GM21528 (cell line): ENCODE measurements around the gene FBXL5.
"Not testable (repeated sequence)": the region's sequence is repeated elsewhere in the genome, so short reads cannot be mapped to it uniquely, and the experiment has no call there.

Experiments
- ATAC-seq: cut with Tn5 transposase; IDR thresholded peaks from one replicate; pipeline ENCODE4 v1.9.1; 2021; ENCODE audit warnings: mild to moderate bottlenecking, moderate library complexity; ENCODE audit not compliant: unreplicated experiment, low FRiP score

The FBXL5 gene

DNA sequence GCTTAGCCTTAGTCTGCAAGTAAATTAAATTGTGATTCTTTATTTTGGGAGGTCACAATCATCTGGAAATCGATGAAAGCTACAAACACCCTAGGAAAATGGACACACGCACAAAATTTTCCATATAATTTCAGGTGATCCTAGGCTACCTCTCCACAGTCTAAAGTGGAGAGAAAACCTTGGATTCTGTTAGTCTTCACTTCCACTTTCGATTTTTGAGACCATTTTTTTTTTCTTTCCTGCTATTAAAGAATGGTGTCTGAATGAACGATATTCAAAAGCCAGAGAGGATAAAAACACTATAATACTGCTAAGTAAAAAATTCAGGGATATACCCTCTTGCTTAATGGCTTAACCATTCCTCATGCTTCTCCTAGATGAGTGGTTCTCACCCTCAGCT, 1.7 kb downstream of the FBXL5 start:
- no peak for ATAC-seq

DNA sequence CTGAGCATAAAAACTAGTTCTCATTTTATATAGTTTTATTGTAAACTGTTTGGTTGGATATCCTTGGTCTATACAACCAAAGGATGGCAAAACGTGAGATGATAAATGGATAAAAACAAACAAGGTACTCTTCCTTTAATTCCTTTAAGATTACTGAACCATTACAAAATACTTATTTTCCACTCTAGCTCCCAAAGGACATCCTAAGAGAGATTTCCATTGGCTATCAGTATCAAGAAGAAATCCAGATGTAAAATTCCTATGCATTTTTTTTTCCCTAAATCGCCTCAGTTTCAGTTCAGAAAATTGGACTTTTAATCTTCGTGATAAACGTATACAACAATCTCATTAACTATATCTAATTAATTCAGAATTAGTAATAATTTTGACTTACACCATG, 2.3 kb downstream of the FBXL5 start:
- no peak for ATAC-seq

DNA sequence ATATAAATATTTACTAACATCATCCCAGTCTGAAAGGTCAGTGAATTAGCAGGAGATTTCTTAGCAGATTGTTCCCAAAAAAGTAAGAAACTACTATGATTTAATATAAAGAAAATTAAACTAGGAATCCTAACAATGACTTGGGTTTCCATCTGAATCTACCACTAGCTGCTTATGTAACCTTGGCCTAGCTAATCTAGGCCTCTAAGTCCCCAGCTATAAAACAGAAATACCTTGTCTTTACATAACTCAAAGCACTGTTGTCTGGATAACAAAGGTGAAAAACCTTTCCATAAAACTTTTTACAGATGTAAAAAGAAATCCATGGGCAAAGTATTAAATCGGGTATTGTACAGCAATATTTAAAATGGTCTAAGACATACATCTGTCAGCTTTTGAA, 3.0 kb downstream of the FBXL5 start:
- no peak for ATAC-seq

DNA sequence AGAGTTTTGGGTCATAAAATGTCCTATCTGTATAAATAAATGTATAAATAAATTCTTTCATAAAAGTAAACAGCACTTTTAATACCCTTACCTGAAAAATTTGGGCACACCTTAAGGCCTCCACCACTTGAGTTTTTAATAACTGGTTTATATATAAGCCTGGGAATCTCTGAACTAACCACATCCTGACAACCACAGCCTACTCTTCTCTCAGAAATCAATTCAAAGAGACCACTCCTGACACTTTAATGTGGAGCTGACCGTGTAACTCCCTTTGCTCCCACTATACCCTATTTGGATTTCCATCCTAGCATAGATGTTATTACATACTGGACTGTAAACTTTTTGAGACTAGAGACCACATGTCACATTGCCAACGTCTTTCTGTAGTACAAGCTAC, 3.5 kb downstream of the FBXL5 start:
- ATAC-seq: no peak

DNA sequence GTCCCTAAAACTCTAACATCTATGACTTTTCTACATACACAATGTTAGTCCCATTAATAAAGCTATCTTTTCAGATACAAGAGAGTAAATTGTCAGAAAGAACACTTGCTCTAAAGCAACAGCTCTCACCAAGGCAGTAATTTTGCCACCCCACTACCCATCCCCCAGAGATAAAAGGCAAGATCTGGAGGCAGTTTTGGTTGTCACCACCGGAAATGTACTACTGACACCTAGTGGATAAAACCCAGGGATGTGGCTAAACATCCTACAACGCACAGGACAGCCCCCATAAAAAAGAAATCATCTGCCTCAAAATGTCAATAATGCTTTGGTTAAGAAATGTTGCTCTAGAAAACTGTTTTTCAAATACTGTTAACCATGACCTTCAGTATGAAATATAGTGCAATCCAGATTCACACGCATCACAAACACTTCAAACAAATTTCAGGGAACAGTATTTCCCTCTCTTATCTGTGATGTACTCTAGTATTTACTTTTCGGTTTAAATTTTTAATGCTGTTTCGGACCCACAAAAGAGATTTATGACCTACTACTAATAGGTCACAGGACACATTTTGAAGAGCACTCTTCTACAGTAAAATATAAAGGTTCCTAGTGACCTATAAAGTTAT, 5.1 kb downstream of the FBXL5 start:
- ATAC-seq: peak; percentile 42

- peak; percentile 53 for ATAC-seq
Observed at GRCh38 chr4:15648600-15648999, 6.6 kb downstream of the FBXL5 start.

DNA sequence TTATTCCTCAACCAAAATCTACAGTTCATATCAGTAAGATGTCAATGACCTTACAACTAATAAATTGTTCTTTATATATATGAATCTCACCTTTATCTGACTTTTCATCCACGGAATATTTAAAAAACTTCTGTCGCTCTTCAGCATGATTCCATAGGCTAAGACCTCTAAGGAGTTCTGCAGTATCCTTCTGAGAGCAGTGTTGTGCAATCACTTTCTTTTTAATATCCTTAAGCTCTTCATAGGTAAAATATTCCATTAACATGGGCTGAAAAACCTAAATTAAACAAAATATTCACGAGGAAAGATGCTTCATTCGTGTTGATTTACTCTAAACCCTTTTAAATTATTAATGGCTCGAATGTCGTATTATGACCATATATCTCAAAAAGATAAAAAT, 16.7 kb downstream of the FBXL5 start:
- ATAC-seq: no peak

DNA sequence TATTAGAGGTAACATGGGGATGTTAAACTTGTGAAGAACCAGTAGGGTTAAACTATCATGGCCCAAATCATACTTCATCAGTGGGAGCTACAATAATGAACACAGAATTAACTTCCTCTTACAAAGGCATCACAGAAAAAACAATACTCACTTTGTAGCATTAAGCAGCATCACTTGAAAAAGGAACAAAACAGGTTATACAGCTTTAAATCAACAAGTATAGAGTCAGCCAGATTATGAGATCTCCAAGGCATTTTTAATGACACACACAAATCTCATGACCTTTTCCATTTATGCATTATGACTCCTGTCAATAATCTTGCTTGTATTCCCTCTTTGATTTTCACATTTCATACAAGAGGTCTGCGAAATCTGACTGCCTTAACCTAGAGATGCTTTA, 18.3 kb downstream of the FBXL5 start:
- ATAC-seq: no peak

DNA sequence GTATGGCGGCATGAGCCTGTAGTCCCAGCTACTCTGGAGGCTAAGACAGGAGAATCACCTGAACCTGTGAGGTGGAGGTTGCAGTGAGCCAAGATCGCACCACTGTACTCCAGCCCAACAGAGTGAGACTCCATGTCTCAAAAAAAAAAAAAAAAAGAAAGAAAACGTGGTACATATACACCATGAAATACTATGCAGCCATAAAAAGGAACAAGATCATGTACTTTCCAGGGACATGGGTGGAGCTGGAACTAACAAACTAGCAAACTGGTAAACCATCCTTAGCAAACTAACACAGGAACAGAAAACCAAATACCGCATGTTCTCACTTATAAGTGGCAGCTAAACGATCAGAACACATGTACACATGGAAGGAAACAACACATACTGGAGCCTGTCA, 37.8 kb downstream of the FBXL5 start:
- not testable (repeated sequence) for ATAC-seq

DNA sequence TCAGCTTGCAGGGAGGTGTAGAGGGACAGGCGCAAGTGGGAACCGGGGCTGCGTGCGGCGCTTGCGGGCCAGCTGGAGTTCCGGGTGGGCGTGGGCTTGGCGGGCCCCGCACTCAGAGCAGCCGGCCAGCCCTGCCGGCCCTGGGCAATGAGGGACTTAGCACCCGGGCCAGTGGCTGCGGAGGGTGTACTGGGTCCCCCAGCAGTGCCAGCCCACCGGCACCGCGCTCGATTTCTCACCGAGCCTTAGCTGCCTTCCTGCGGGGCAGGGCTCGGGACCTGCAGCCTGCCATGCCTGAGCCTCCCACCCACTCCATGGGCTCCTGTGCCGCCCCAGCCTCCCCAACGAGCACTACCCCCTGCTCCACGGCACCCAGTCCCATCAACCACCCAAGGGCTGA, 40.3 kb downstream of the FBXL5 start:
- ATAC-seq: not testable (repeated sequence)

- no peak for ATAC-seq
Observed at GRCh38 chr4:15612136-15612535, 43.0 kb downstream of the FBXL5 start.

- no peak for ATAC-seq
Observed at GRCh38 chr4:15610855-15611254, 44.3 kb downstream of the FBXL5 start.

- ATAC-seq: no peak
Observed at GRCh38 chr4:15605537-15605936, 49.6 kb downstream of the FBXL5 start.

DNA sequence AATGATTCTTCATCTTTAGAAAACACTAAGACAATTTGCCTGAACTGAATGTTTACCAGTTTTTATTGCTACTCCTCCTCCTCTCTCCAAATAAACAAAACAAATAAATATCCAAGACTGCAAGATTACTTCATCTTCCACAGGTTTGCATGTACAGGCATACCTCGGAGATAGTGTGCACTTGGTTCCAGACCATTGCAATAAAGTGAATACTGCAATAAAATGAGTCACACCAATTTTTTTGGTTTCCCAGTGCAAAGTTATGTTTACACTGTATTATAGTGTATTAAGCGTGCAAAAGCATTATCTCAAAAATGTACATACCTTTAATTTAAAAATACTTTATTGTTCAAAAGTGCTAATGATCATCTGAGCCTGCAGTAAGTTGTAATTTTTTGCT, 53.3 kb downstream of the FBXL5 start:
- ATAC-seq: no peak

- ATAC-seq: no peak
Observed at GRCh38 chr4:15600176-15600575, 55.0 kb downstream of the FBXL5 start.

DNA sequence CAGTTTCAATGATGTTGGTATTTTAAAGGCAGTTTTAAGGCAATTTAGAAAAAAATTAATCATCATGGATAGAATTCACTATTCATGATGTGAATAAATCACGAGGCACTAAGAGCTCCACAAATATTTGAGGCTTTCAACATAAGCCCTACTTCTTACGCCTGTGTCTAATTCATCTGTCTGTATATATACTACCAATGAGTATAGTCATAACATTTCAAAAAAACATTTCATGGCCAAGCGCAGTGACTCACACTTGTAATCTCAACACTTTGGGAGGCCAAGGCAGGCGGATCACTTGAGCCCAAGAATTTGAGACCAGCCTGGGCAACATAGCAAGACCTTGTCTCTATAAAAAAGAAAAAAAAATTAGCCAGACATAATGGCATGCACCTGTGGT, 56.5 kb downstream of the FBXL5 start:
- no peak for ATAC-seq

DNA sequence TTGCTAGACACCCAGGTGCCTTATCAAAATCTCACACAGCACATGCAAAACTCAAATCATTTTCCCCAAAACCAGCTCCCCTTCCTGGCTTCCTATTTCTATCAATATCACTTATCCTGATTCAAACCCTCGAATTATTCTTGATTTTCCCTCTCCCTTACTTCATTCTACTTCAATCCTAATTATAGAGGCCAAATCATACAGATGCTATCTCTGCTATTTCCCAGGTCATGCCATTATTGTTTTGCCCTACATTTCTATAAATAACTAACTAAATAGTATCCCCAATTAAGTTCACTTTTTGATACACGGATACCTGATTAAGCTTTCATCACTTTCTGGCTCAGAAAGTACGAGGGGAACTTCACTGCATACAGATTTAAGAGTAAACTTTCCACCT, 62.4 kb downstream of the FBXL5 start:
- ATAC-seq: no peak

GRCh38 chr4:15587649-15588048, 67.5 kb downstream of the FBXL5 start:
- no peak for ATAC-seq

GRCh38 chr4:15586066-15586465, 69.1 kb downstream of the FBXL5 start:
- ATAC-seq: no peak

DNA sequence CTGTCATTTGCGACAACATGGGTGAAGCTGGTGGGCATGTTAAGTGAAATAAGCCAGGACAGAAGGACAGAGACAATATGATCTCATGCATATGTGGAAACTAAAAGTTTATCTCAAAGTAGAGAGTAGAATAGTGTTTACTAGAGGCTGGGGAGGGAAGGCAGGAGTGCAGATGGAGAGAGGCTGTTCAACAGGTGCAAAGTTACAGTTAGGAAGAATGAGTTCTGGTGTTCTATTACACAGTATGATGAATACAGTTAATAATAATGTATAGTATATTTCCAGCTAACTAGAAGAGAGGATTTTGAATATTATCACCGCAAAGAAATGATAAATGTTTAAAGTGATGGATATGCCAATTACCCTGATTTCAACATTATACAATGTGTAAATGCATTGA, 69.8 kb downstream of the FBXL5 start:
- no peak for ATAC-seq

DNA sequence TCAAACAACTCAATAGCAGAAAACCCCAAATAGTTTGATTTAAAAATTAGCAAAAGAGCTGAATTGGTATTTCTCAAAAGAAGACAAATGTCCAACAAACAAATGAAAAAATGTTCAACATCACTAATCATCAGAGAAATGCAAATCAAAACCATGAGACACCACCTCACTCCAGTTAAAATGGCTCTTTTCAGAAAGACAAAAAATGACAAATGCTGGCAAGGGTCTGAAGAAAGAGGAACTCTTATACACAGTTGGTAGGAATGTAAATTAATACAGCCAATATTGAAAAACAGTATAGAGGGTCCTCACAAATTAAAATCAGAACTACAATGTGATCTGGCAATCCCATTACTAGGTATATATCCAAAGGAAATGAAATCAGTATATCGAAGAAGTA, 70.4 kb downstream of the FBXL5 start:
- ATAC-seq: no peak

GRCh38 chr4:15577508-15577907, 77.6 kb downstream of the FBXL5 start:
- ATAC-seq: no peak

DNA sequence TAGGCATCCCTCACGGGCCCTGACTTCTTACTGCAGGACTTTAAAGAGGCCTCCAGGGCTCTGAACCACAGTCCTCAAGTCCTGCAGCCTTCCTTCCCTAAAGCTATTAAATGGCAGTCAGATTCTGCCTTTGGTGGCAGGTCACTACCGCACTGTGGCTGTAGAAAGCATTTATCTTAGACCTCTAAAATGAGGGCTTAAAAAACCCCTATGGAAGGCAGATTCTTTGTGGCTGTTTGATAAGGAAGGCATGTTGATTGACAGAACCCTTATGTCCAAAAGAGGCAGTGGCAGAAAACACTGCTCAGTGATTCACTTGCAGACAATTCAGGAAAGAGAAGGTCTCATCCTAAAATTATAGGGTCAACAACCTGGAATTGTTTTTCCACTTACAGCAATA, 79.2 kb downstream of the FBXL5 start:
- no peak for ATAC-seq
